HepG2 (cell line): ENCODE measurements around the gene SYNM. TPM values are rescaled to one million over a fixed set of nuclear protein-coding genes. Genes with fewer than 3 reads are reported as not detected.

Experiments
- CEBPB ChIP-seq: IDR thresholded peaks from 2 replicates; pipeline ENCODE4 v1.6.1; 2011; ENCODE audit warnings: low read depth, low read length, improper control_type of control experiment, borderline replicate concordance
- CERS6 ChIP-seq: sonication (generic); formaldehyde crosslinking; IDR thresholded peaks from 2 replicates; pipeline ENCODE4 v1.5.0; 2020; ENCODE audit warnings: missing genetic modification reagents
- FOSL1 ChIP-seq: sonication (generic); formaldehyde crosslinking; IDR thresholded peaks from 2 replicates; pipeline ENCODE4 v1.9.0; 2021; ENCODE audit warnings: missing genetic modification reagents, borderline replicate concordance
- KDM6A ChIP-seq: IDR thresholded peaks from 2 replicates; pipeline ENCODE4 v1.6.1; 2016; ENCODE audit warnings: low read depth
- MLX ChIP-seq: IDR thresholded peaks from 2 replicates; pipeline ENCODE4 v1.6.1; 2016
- MXI1 ChIP-seq: IDR thresholded peaks from 3 replicates; pipeline ENCODE4 v1.6.1; 2012; ENCODE audit warnings: low read depth, low read length, inconsistent platforms, borderline replicate concordance
- PHF20 ChIP-seq: sonication (generic); formaldehyde crosslinking; IDR thresholded peaks from 2 replicates; pipeline ENCODE4 v1.5.0; 2020; ENCODE audit warnings: mild to moderate bottlenecking, missing genetic modification reagents
- PHF5A ChIP-seq: IDR thresholded peaks from one replicate; pipeline ENCODE4 v1.6.1; 2018; ENCODE audit warnings: low read depth, missing genetic modification reagents; ENCODE audit not compliant: unreplicated experiment
- PHF8 ChIP-seq: sonication (generic); formaldehyde crosslinking; IDR thresholded peaks from 2 replicates; pipeline ENCODE4 v1.5.0; 2020; ENCODE audit warnings: missing genetic modification reagents
- SALL2 ChIP-seq: sonication (generic); formaldehyde crosslinking; IDR thresholded peaks from 2 replicates; pipeline ENCODE4 v1.8.1; 2023; ENCODE audit warnings: mild to moderate bottlenecking, missing genetic modification reagents, inconsistent platforms
- SMAD9 ChIP-seq: sonication (generic); formaldehyde crosslinking; IDR thresholded peaks from 2 replicates; pipeline ENCODE4 v1.5.1; 2020; ENCODE audit warnings: mild to moderate bottlenecking, missing genetic modification reagents
- SP2 ChIP-seq: sonication (generic); formaldehyde crosslinking; IDR thresholded peaks from 2 replicates; pipeline ENCODE4 v1.5.1; 2020; ENCODE audit warnings: mild to moderate bottlenecking, missing genetic modification reagents
- TCF7 ChIP-seq: sonication (generic); IDR thresholded peaks from 2 replicates; pipeline ENCODE4 v1.6.1; 2016; ENCODE audit warnings: antibody characterized with exemption, low read depth
- ZFY ChIP-seq: sonication (generic); formaldehyde crosslinking; IDR thresholded peaks from 2 replicates; pipeline ENCODE4 v1.4.0; 2020; ENCODE audit warnings: missing genetic modification reagents
- ZNF232 ChIP-seq: sonication (generic); formaldehyde crosslinking; IDR thresholded peaks from 2 replicates; pipeline ENCODE4 v1.4.0; 2020; ENCODE audit warnings: missing genetic modification reagents, borderline replicate concordance
- ZNF264 ChIP-seq: sonication (generic); formaldehyde crosslinking; IDR thresholded peaks from 2 replicates; pipeline ENCODE4 v1.4.0; 2020; ENCODE audit warnings: missing genetic modification reagents
- ZNF33B ChIP-seq: sonication (generic); formaldehyde crosslinking; IDR thresholded peaks from 2 replicates; pipeline ENCODE4 v1.5.1; 2020; ENCODE audit warnings: mild to moderate bottlenecking, missing genetic modification reagents
- ZNF570 ChIP-seq: sonication (generic); formaldehyde crosslinking; IDR thresholded peaks from 2 replicates; pipeline ENCODE4 v1.4.0; 2020; ENCODE audit warnings: mild to moderate bottlenecking, missing genetic modification reagents, borderline replicate concordance
- ZNF709 ChIP-seq: sonication (generic); formaldehyde crosslinking; IDR thresholded peaks from 2 replicates; pipeline ENCODE4 v1.5.0; 2020; ENCODE audit warnings: mild to moderate bottlenecking, missing genetic modification reagents
- ZNF761 ChIP-seq: sonication (generic); formaldehyde crosslinking; conservative IDR thresholded peaks from 2 replicates; pipeline ENCODE4 v1.4.0; 2020; ENCODE audit warnings: mild to moderate bottlenecking, missing genetic modification reagents
- ZNF784 ChIP-seq: sonication (generic); formaldehyde crosslinking; IDR thresholded peaks from 2 replicates; pipeline ENCODE4 v1.5.1; 2020; ENCODE audit warnings: missing genetic modification reagents, mild to moderate bottlenecking, borderline replicate concordance
- ZSCAN12 ChIP-seq: sonication (generic); formaldehyde crosslinking; IDR thresholded peaks from 2 replicates; pipeline ENCODE4 v1.9.0; 2021; ENCODE audit warnings: mild to moderate bottlenecking, missing genetic modification reagents
- ZSCAN22 ChIP-seq: sonication (generic); formaldehyde crosslinking; IDR thresholded peaks from 2 replicates; pipeline ENCODE4 v1.4.0; 2020; ENCODE audit warnings: mild to moderate bottlenecking, missing genetic modification reagents
- polyA plus RNA-seq, 8 experiments: library from polyadenylated mRNA; depleted of rRNA in 3 of 8; stranded (reverse) in 7 of 8; unstranded in 1 of 8; fragments of >200 nt; fragmentation: Illumina TruSeq in 4 of 8; extraction: Trizol in 4 of 8; gene quantifications; 2 replicates each; pipeline versions ENCODE4 v1.2.1 to v1.2.3, GENCODE V29; 2011 to 2016; ENCODE audit warnings: low read depth in 4 of 8, missing spikeins in 1 of 8, mixed read lengths in 1 of 8; ENCODE audit not compliant: insufficient read depth in 1 of 8
- total RNA-seq, 5 experiments: library from RNA; depleted of rRNA; stranded (reverse); fragments of >200 nt; fragmentation: Illumina TruSeq; extraction: Trizol; gene quantifications; 2 replicates each; pipeline ENCODE4 v1.2.3, GENCODE V29; 2016; ENCODE audit warnings: low read depth in 1 of 5
- TF ChIP-seq, protein P1 (sequence below): sonication (generic); formaldehyde crosslinking; IDR thresholded peaks from 2 replicates; pipeline ENCODE4 v1.4.0; 2020; ENCODE audit warnings: missing genetic modification reagents; ENCODE audit errors: not compliant biosample characterization
- TF ChIP-seq, protein P2 (sequence below): sonication (generic); formaldehyde crosslinking; IDR thresholded peaks from 2 replicates; pipeline ENCODE4 v1.5.0; 2020; ENCODE audit warnings: missing genetic modification reagents
- TF ChIP-seq, protein P3 (sequence below), 2 experiments: fragments of 450-650 bp in 1 of 2; sonication (generic) in 1 of 2; formaldehyde crosslinking; IDR thresholded peaks; 2 replicates each; pipeline versions ENCODE4 v1.5.0 to v1.8.0; 2020 to 2022; ENCODE audit warnings: mild to moderate bottlenecking in 1 of 2, missing genetic modification reagents in 1 of 2

Gene SYNM
- total and polyA plus RNA-seq, 2 of the 13 experiments (the other 11 are each of a cell fraction or from before 2014, with no cell fraction given), result 1.1 to 3.7 TPM

DNA sequence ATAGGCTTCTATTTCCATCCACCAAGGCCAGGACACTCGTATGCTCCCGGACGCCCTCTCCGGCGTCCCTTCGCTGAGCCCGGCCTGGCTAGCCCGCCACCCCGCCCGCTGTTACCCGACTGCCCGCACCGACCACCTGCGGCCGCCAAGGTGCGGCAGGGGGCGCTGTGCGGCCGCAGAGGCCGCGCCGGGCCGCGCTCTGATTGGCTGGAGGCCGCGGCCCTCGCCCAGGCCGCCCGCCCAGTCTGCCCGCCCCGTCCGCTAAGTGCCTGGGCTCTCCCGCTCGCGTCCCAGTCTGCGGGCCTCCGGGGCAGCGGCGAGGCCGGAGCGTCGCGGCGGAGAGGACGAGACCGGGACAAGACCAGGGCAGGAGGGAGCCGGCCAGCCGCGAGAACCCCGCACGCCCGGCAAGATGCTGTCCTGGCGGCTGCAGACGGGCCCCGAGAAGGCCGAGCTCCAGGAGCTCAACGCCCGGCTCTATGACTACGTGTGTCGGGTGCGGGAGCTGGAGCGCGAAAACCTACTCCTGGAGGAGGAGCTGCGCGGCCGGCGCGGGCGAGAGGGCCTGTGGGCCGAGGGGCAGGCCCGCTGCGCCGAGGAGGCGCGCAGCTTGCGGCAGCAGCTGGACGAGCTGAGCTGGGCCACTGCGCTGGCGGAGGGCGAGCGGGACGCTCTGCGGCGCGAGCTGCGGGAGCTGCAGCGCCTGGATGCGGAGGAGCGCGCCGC, at the start of gene SYNM (continued):
- TF ChIP-seq, protein P1, sequence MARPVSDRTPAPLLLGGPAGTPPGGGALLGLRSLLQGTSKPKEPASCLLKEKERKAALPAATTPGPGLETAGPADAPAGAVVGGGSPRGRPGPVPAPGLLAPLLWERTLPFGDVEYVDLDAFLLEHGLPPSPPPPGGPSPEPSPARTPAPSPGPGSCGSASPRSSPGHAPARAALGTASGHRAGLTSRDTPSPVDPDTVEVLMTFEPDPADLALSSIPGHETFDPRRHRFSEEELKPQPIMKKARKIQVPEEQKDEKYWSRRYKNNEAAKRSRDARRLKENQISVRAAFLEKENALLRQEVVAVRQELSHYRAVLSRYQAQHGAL (CRISPR knock-in tag), result peak; percentile 78
- peak; percentile 80; the same call in 1 of the 2 replicates for TF ChIP-seq ZNF709
- 0 out of 2 replicates have a peak, but pooled peaks have one; percentile 32 for TF ChIP-seq ZSCAN12
- TF ChIP-seq SALL2 (CRISPR knock-in tag), result peak; percentile 77; the same call in 1 of the 2 replicates
- TF ChIP-seq ZNF33B (CRISPR knock-in tag), result peak; percentile 53; the same call in 1 of the 2 replicates
- TF ChIP-seq ZNF570 (CRISPR knock-in tag), result no peak
- TF ChIP-seq MXI1, result peak; percentile 63; the same call in 1 of the 3 replicates
- no peak for TF ChIP-seq KDM6A (CRISPR knock-in tag)
- no peak for TF ChIP-seq PHF5A (CRISPR knock-in tag)
- TF ChIP-seq ZNF761 (CRISPR knock-in tag), result peak; percentile 33; the same call in 1 of the 2 replicates
- TF ChIP-seq TCF7, result no peak
- TF ChIP-seq FOSL1 (CRISPR knock-in tag), result no peak
- no peak for TF ChIP-seq MLX
- TF ChIP-seq ZFY, result peak; percentile 89
- peak; percentile 61; the same call in 1 of the 2 replicates for TF ChIP-seq ZNF264 (CRISPR knock-in tag)
- TF ChIP-seq, protein P2, sequence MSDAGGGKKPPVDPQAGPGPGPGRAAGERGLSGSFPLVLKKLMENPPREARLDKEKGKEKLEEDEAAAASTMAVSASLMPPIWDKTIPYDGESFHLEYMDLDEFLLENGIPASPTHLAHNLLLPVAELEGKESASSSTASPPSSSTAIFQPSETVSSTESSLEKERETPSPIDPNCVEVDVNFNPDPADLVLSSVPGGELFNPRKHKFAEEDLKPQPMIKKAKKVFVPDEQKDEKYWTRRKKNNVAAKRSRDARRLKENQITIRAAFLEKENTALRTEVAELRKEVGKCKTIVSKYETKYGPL (CRISPR knock-in tag), result peak; percentile 69; the same call in 1 of the 2 replicates
- no peak for TF ChIP-seq CERS6 (CRISPR knock-in tag)
- TF ChIP-seq SP2 (CRISPR knock-in tag), result peak; percentile 19; the same call in 1 of the 2 replicates
- 0 out of 2 replicates have a peak, but pooled peaks have one; percentile 45 for TF ChIP-seq ZSCAN22
- TF ChIP-seq CEBPB, result no peak
- TF ChIP-seq ZNF784 (CRISPR knock-in tag), result no peak
- 0 out of 2 replicates have a peak, but pooled peaks have one; percentile 29 for TF ChIP-seq PHF20
- TF ChIP-seq, protein P3, sequence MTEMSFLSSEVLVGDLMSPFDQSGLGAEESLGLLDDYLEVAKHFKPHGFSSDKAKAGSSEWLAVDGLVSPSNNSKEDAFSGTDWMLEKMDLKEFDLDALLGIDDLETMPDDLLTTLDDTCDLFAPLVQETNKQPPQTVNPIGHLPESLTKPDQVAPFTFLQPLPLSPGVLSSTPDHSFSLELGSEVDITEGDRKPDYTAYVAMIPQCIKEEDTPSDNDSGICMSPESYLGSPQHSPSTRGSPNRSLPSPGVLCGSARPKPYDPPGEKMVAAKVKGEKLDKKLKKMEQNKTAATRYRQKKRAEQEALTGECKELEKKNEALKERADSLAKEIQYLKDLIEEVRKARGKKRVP (CRISPR knock-in tag; IDR thresholded peaks at IDR 0.05), result no peak
- peak; percentile 82 for TF ChIP-seq PHF8 (CRISPR knock-in tag)
- TF ChIP-seq SMAD9, result no peak
- TF ChIP-seq ZNF232 (CRISPR knock-in tag), result no peak
